Caco-2 (cell line): ENCODE measurements around the gene CDK9. TPM values are rescaled to one million over a fixed set of nuclear protein-coding genes. Genes with fewer than 3 reads are reported as not detected.
A peak's percentile ranks its signal among the peaks of the same experiment; 100 is the strongest.

Experiments used
- BruUV-seq: library from RNA; stranded (reverse); fragments of 400-500 nt; replicated peaks from 2 replicates; lab custom pipeline; 2021; lab: Mats Ljungman, UMichigan
- CTCF ChIA-PET: fragments of 300-600 bp; sonication (Branson Sonifier 250); formaldehyde crosslinking; loops from one replicate; lab custom pipeline; 2022; ENCODE audit warnings: antibody characterized with exemption; lab: Charles Lee
- POLR2A ChIA-PET: fragments of 300-600 bp; sonication (Branson Sonifier 250); formaldehyde crosslinking; loops from one replicate; lab custom pipeline; 2022; ENCODE audit warnings: antibody characterized with exemption; lab: Charles Lee
- DNase-seq, 2 experiments: peaks; one replicate each; pipeline versions ENCODE4 v3.0.0 to v3.0.0-alpha.2; 2020 to 2022
- H3K27me3 ChIP-seq: replicated peaks from 2 replicates; pipeline ENCODE4 v1.6.0; 2011; ENCODE audit warnings: low read length; ENCODE audit not compliant: control insufficient read depth, insufficient read depth
- H3K36me3 ChIP-seq: 2 replicates; pipeline ENCODE4 v1.5.1; 2011; ENCODE audit warnings: low read length; ENCODE audit not compliant: control insufficient read depth, insufficient read depth
- H3K4me1 ChIP-seq: fragments of 250-450 bp; sonication (Bioruptor Pico); 2 replicates; pipeline ENCODE4 v1.5.1; 2020; ENCODE audit warnings: mild to moderate bottlenecking
- H3K4me3 ChIP-seq: 2 replicates; pipeline ENCODE4 v1.5.1; 2011; ENCODE audit warnings: low read depth, mild to moderate bottlenecking, control low read depth, low read length
- H3K9me3 ChIP-seq: fragments of 250-450 bp; sonication (Bioruptor Pico); 2 replicates; pipeline ENCODE4 v1.5.1; 2020; ENCODE audit warnings: mild to moderate bottlenecking, moderate library complexity
- H3K27ac Mint-ChIP-seq: one replicate; pipeline ENCODE4 v1.8.0; 2022; ENCODE audit warnings: mixed read lengths; ENCODE audit not compliant: unreplicated experiment
- H3K27me3 Mint-ChIP-seq: one replicate; pipeline ENCODE4 v1.8.0; 2022; ENCODE audit warnings: mixed read lengths; ENCODE audit not compliant: insufficient read depth, unreplicated experiment
- H3K36me3 Mint-ChIP-seq: one replicate; pipeline ENCODE4 v1.8.0; 2022; ENCODE audit warnings: mild to moderate bottlenecking, mixed read lengths; ENCODE audit not compliant: insufficient read depth, unreplicated experiment
- H3K4me1 Mint-ChIP-seq: one replicate; pipeline ENCODE4 v1.8.0; 2022; ENCODE audit warnings: low read depth, mixed read lengths; ENCODE audit not compliant: unreplicated experiment
- H3K4me3 Mint-ChIP-seq: one replicate; pipeline ENCODE4 v1.8.0; 2022; ENCODE audit warnings: mild to moderate bottlenecking, moderate library complexity, mixed read lengths; ENCODE audit not compliant: unreplicated experiment
- H3K9me3 Mint-ChIP-seq: one replicate; pipeline ENCODE4 v1.8.0; 2022; ENCODE audit warnings: mixed read lengths; ENCODE audit not compliant: unreplicated experiment
- CTCF ChIP-seq, 2 experiments: fragments of 200-600 bp in 1 of 2; IDR thresholded peaks; 1 replicate in 1 of 2; 2 replicates in 1 of 2; pipeline versions ENCODE4 v1.5.1 to v1.8.0; 2011 to 2022; ENCODE audit warnings: antibody characterized with exemption in 1 of 2, control low read depth in 1 of 2, inconsistent platforms in 1 of 2, low read depth in 1 of 2, low read length in 1 of 2, mild to moderate bottlenecking in 1 of 2, moderate library complexity in 1 of 2; ENCODE audit not compliant: insufficient read depth in 1 of 2, severe bottlenecking in 1 of 2, unreplicated experiment in 1 of 2
- intact Hi-C: fragments of 100-400 bp; cut with micrococcal nuclease; formaldehyde crosslinking; loops from one replicate; pipeline ENCODE4 v1.10.0; 2022; ENCODE audit not compliant: unreplicated experiment
- total RNA-seq: library from RNA; stranded (reverse); gene quantifications from 2 replicates; pipeline ENCODE4 v1.2.3, GENCODE V29; 2022

CDK9 gene
- total RNA-seq, 1 experiment from 2014 or later = 48.2 TPM

GRCh38 chr9:127773981-127774380 is 11.9 kb upstream of the CDK9 start:
- no peak for DNase-seq
- POLR2A ChIA-PET = no interaction called here
- intact Hi-C loops = no loop called here
- no TSS peak for BruUV-seq
- Mint-ChIP-seq H3K36me3 (no peaks in the 10 kb centered on the region), H3K27ac (no peak overlapping the region), H3K4me1 (no peaks in the 10 kb centered on the region), H3K9me3 (no peaks in the 10 kb centered on the region), H3K27me3 (peaks cover 3% of the 10 kb centered on the region), H3K4me3 (no peak overlapping the region)
- Histone ChIP-seq H3K4me1 (no peaks in the 10 kb centered on the region), H3K36me3 (no peaks in the 10 kb centered on the region), H3K4me3 (no peak overlapping the region), H3K27me3 (no peaks in the 10 kb centered on the region), H3K9me3 (no peaks in the 10 kb centered on the region)
- CTCF ChIA-PET = no interaction called here
- no peak for TF ChIP-seq CTCF (IDR thresholded peaks at IDR 0.05; ENCODE audit: insufficient read depth in 1 of 2, low read depth in 1 of 2, low read length in 1 of 2, severe bottlenecking in 1 of 2, unreplicated experiment in 1 of 2)

GRCh38 chr9:127776195-127776923 is 9.5 kb upstream of the CDK9 start:
- no peak for TF ChIP-seq CTCF (IDR thresholded peaks at IDR 0.05; ENCODE audit: insufficient read depth in 1 of 2, low read depth in 1 of 2, low read length in 1 of 2, severe bottlenecking in 1 of 2, unreplicated experiment in 1 of 2)
- H3K4me1 Mint-ChIP-seq = no peaks in the 10 kb centered on the region
- DNase-seq = peak in 1 of 2 experiments; percentile 45
- Histone ChIP-seq H3K36me3 (no peaks in the 10 kb centered on the region), H3K4me3 (no peak overlapping the region), H3K4me1 (no peaks in the 10 kb centered on the region), H3K9me3 (no peaks in the 10 kb centered on the region), H3K27me3 (no peaks in the 10 kb centered on the region)
- CTCF ChIA-PET = interaction anchor here (0.5 to 0.8 kb wide), 3 partner anchors 8 to 9 kb away, joined by 3 to 7 read pairs (median 3); partner anchors contain the start of gene CDK9
- no peak overlapping the region for H3K4me3 Mint-ChIP-seq
- no peaks in the 10 kb centered on the region for H3K36me3 Mint-ChIP-seq
- intact Hi-C loops = no loop called here
- no TSS peak for BruUV-seq
- H3K9me3 Mint-ChIP-seq = no peaks in the 10 kb centered on the region
- peaks cover 3% of the 10 kb centered on the region for H3K27me3 Mint-ChIP-seq
- POLR2A ChIA-PET = no interaction called here
- H3K27ac Mint-ChIP-seq = no peak overlapping the region

GRCh38 chr9:127776924-127777289 is 8.9 kb upstream of the CDK9 start:
- Histone ChIP-seq H3K4me3 (no peak overlapping the region), H3K27me3 (no peaks in the 10 kb centered on the region), H3K9me3 (no peaks in the 10 kb centered on the region), H3K4me1 (no peaks in the 10 kb centered on the region), H3K36me3 (no peaks in the 10 kb centered on the region)
- no peak overlapping the region for H3K4me3 Mint-ChIP-seq
- H3K27ac Mint-ChIP-seq = no peak overlapping the region
- no TSS peak for BruUV-seq
- no peaks in the 10 kb centered on the region for H3K9me3 Mint-ChIP-seq
- no peaks in the 10 kb centered on the region for H3K4me1 Mint-ChIP-seq
- no peak for TF ChIP-seq CTCF (IDR thresholded peaks at IDR 0.05; ENCODE audit: insufficient read depth in 1 of 2, low read depth in 1 of 2, low read length in 1 of 2, severe bottlenecking in 1 of 2, unreplicated experiment in 1 of 2)
- no peak for DNase-seq
- CTCF ChIA-PET = no interaction called here
- H3K27me3 Mint-ChIP-seq = peaks cover 3% of the 10 kb centered on the region
- no peaks in the 10 kb centered on the region for H3K36me3 Mint-ChIP-seq
- intact Hi-C loops = no loop called here
- POLR2A ChIA-PET = no interaction called here
